Liver (tissue), 9 donors: ENCODE data around the gene EHMT1. TPM values are rescaled to one million over a fixed set of nuclear protein-coding genes. Genes with fewer than 3 reads are reported as not detected.

Experiments
- DNase-seq: peaks from one replicate; pipeline ENCODE4 v3.0.0-alpha.2; 2017; ENCODE audit warnings: low spot score
- H3K27ac ChIP-seq, 2 donors: one replicate each; pipeline ENCODE4 v1.7.0; 2013; ENCODE audit warnings: inconsistent platforms in 2 of 2, low read length in 2 of 2, control low read depth in 1 of 2, low read depth in 1 of 2, mild to moderate bottlenecking in 1 of 2
- H3K27me3 ChIP-seq, 4 donors: one replicate each; pipeline versions ENCODE4 v1.6.1 to v1.7.0; 2013; ENCODE audit warnings: low read length in 3 of 4, inconsistent platforms in 1 of 4, mild to moderate bottlenecking in 1 of 4, moderate library complexity in 1 of 4; ENCODE audit not compliant: control insufficient read depth in 4 of 4, insufficient read depth in 4 of 4
- H3K36me3 ChIP-seq, 4 donors: one replicate each; pipeline versions ENCODE4 v1.6.1 to v1.7.0; 2013; ENCODE audit warnings: low read length in 3 of 4, mild to moderate bottlenecking in 3 of 4, low read depth in 1 of 4, moderate library complexity in 1 of 4; ENCODE audit not compliant: control insufficient read depth in 4 of 4, insufficient read depth in 3 of 4
- H3K4me1 ChIP-seq, 4 donors: one replicate each; pipeline versions ENCODE4 v1.6.1 to v1.7.0; 2013; ENCODE audit warnings: low read length in 3 of 4, mild to moderate bottlenecking in 3 of 4, moderate library complexity in 1 of 4; ENCODE audit not compliant: control insufficient read depth in 4 of 4, insufficient read depth in 4 of 4
- H3K4me3 ChIP-seq, 3 donors: one replicate each; pipeline versions ENCODE4 v1.6.1 to v1.7.0; 2013; ENCODE audit warnings: low read length in 3 of 3, control low read depth in 1 of 3, low read depth in 1 of 3, mild to moderate bottlenecking in 1 of 3
- H3K9ac ChIP-seq, 2 donors: one replicate each; pipeline ENCODE4 v1.7.0; 2013; ENCODE audit warnings: low read length in 2 of 2, mild to moderate bottlenecking in 2 of 2, moderate library complexity in 2 of 2, control low read depth in 1 of 2, low read depth in 1 of 2
- H3K9me3 ChIP-seq, 4 donors: one replicate each; pipeline versions ENCODE4 v1.6.1 to v1.7.0; 2013; ENCODE audit warnings: low read length in 3 of 4; ENCODE audit not compliant: control insufficient read depth in 4 of 4
- FOXA1 ChIP-seq: IDR thresholded peaks from 2 replicates; pipeline ENCODE4 v1.6.1; 2016; ENCODE audit warnings: antibody characterized with exemption
- FOXA2 ChIP-seq: IDR thresholded peaks from 2 replicates; pipeline ENCODE4 v1.6.1; 2016; ENCODE audit warnings: antibody characterized with exemption
- GABPA ChIP-seq, 2 donors: IDR thresholded peaks in 1 of 2; conservative IDR thresholded peaks in 1 of 2; 2 replicates each; pipeline ENCODE4 v1.6.1; 2016; ENCODE audit warnings: antibody characterized with exemption in 2 of 2, mild to moderate bottlenecking in 1 of 2, moderate library complexity in 1 of 2
- HNF4A ChIP-seq, 2 donors: conservative IDR thresholded peaks; 2 replicates each; pipeline ENCODE4 v1.6.1; 2016; ENCODE audit warnings: antibody characterized with exemption in 2 of 2, mild to moderate bottlenecking in 2 of 2
- HNF4G ChIP-seq: IDR thresholded peaks from 2 replicates; pipeline ENCODE4 v1.6.1; 2016; ENCODE audit warnings: antibody characterized with exemption
- JUND ChIP-seq, 2 donors: IDR thresholded peaks; 2 replicates each; pipeline ENCODE4 v1.6.1; 2016; ENCODE audit warnings: antibody characterized with exemption in 2 of 2
- MAX ChIP-seq: IDR thresholded peaks from 2 replicates; pipeline ENCODE4 v1.6.1; 2016; ENCODE audit warnings: antibody characterized with exemption
- NR2F2 ChIP-seq: IDR thresholded peaks from 2 replicates; pipeline ENCODE4 v1.6.1; 2016; ENCODE audit warnings: antibody characterized with exemption
- RAD21 ChIP-seq, 2 donors: IDR thresholded peaks; 2 replicates each; pipeline ENCODE4 v1.6.1; 2016; ENCODE audit warnings: antibody characterized with exemption in 2 of 2, mild to moderate bottlenecking in 2 of 2
- REST ChIP-seq: IDR thresholded peaks from 2 replicates; pipeline ENCODE4 v1.6.1; 2016; ENCODE audit warnings: antibody characterized with exemption, mild to moderate bottlenecking
- RXRA ChIP-seq, 2 donors: IDR thresholded peaks; 2 replicates each; pipeline ENCODE4 v1.6.1; 2017 to 2018; ENCODE audit warnings: antibody characterized with exemption in 2 of 2, mild to moderate bottlenecking in 1 of 2
- SP1 ChIP-seq: IDR thresholded peaks from 2 replicates; pipeline ENCODE4 v1.6.1; 2018; ENCODE audit warnings: antibody characterized with exemption, mild to moderate bottlenecking
- TAF1 ChIP-seq: conservative IDR thresholded peaks from 2 replicates; pipeline ENCODE4 v1.6.1; 2016; ENCODE audit warnings: antibody characterized with exemption, mild to moderate bottlenecking
- YY1 ChIP-seq: IDR thresholded peaks from 2 replicates; pipeline ENCODE4 v1.6.1; 2016; ENCODE audit warnings: antibody characterized with exemption, mild to moderate bottlenecking
- WGBS: extraction: QIAGEN DNeasy Blood & Tissue Kit; methylation state at CpG from one replicate; pipeline ENCODE4 v1.1.7; 2013; 5-methylcytosine and 5-hydroxymethylcytosine counted together
- polyA plus RNA-seq, 2 donors: library from polyadenylated mRNA; stranded (reverse) in 1 of 2; unstranded in 1 of 2; fragments of 200-250 nt in 1 of 2; fragments of >200 nt in 1 of 2; fragmentation: Nextera tagmentation in 1 of 2; extraction: Ambion mirVana in 1 of 2; gene quantifications; one replicate each; pipeline versions ENCODE4 v1.2.1 to v1.2.3, GENCODE V29; 2013 to 2015
- total RNA-seq, 2 donors: library from RNA; depleted of rRNA; stranded (reverse); fragments of >200 nt; gene quantifications; one replicate each; pipeline ENCODE4 v1.2.3, GENCODE V29; 2014
- TF ChIP-seq, protein P1 (sequence below): IDR thresholded peaks from 2 replicates; pipeline ENCODE4 v1.6.1; 2016; ENCODE audit warnings: antibody characterized with exemption
- TF ChIP-seq, protein P2 (sequence below): fragments of 150-350 bp; IDR thresholded peaks from 2 replicates; pipeline ENCODE4 v1.5.1; 2017; ENCODE audit warnings: improper control_type of control experiment, low read depth, low read length; ENCODE audit not compliant: missing input control
- donor health status: healthy.
- donor health status: healthy.
- donor health status: healthy.
- donor health status: healthy.
- donor health status: healthy.

EHMT1 gene
- total and polyA plus RNA-seq, 4 donors: 16.1 to 48.2 (median 27.3) TPM

DNA sequence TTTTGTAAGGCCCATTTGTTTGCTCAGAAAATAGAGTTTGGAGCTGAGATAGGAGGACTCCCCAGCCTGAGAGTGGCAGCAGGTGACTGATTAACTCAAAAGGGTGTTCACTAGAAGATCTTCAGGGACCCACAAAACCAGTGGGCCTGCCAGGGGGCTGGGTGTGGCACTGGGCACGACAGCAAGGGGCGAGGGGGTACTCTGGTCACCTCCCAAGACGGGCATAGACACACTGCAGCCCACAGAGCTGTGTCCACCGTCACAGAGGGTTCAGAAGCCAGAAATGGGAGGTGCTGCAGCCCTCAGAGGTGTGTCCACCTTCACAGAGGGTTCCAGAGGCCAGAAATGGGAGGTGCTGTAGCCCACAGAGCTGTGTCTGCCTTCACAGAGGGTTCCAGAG is 183.2 kb downstream of the EHMT1 start:
- DNase-seq: no peak
- Histone ChIP-seq H3K9me3 (no peaks in the 10 kb centered on the region), H3K36me3 (peaks cover 8 to 60% (median 22%) of the 10 kb centered on the region in 4 donors), H3K4me3 (no peak overlapping the region), H3K4me1 (no peaks in the 10 kb centered on the region), H3K27me3 (no peaks in the 10 kb centered on the region), H3K9ac (no peak overlapping the region), H3K27ac (no peak overlapping the region)
- TF ChIP-seq RXRA (IDR thresholded peaks at IDR 0.05) (no peak), TAF1 (no peak), FOXA1 (no peak), GABPA (IDR thresholded peaks at IDR 0.05 in 1 of 2, conservative IDR thresholded peaks at IDR 0.05 in 1 of 2) (no peak), HNF4G (no peak), REST (no peak), FOXA2 (no peak), JUND (IDR thresholded peaks at IDR 0.05) (no peak), HNF4A (conservative IDR thresholded peaks at IDR 0.05) (no peak)
- TF ChIP-seq, protein P1, sequence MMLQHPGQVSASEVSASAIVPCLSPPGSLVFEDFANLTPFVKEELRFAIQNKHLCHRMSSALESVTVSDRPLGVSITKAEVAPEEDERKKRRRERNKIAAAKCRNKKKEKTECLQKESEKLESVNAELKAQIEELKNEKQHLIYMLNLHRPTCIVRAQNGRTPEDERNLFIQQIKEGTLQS: no peak
- TF ChIP-seq, protein P2, sequence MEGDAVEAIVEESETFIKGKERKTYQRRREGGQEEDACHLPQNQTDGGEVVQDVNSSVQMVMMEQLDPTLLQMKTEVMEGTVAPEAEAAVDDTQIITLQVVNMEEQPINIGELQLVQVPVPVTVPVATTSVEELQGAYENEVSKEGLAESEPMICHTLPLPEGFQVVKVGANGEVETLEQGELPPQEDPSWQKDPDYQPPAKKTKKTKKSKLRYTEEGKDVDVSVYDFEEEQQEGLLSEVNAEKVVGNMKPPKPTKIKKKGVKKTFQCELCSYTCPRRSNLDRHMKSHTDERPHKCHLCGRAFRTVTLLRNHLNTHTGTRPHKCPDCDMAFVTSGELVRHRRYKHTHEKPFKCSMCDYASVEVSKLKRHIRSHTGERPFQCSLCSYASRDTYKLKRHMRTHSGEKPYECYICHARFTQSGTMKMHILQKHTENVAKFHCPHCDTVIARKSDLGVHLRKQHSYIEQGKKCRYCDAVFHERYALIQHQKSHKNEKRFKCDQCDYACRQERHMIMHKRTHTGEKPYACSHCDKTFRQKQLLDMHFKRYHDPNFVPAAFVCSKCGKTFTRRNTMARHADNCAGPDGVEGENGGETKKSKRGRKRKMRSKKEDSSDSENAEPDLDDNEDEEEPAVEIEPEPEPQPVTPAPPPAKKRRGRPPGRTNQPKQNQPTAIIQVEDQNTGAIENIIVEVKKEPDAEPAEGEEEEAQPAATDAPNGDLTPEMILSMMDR: no peak
- 93% methylated on average over 4 of the region's 4 CpGs for WGBS

- Histone ChIP-seq H3K9me3 (no peaks in the 10 kb centered on the region), H3K4me3 (no peak overlapping the region), H3K27me3 (no peaks in the 10 kb centered on the region), H3K4me1 (no peaks in the 10 kb centered on the region), H3K36me3 (peaks cover 7 to 53% (median 22%) of the 10 kb centered on the region in 4 donors), H3K9ac (no peak overlapping the region), H3K27ac (no peak overlapping the region)
- no peak for TF ChIP-seq RAD21 (IDR thresholded peaks at IDR 0.05)
- no peak for TF ChIP-seq SP1
- TF ChIP-seq FOXA2: no peak
- no peak for TF ChIP-seq TAF1
- no peak for TF ChIP-seq REST
- no peak for TF ChIP-seq NR2F2
- no peak for TF ChIP-seq MAX
- TF ChIP-seq GABPA (IDR thresholded peaks at IDR 0.05 in 1 of 2, conservative IDR thresholded peaks at IDR 0.05 in 1 of 2): no peak
- TF ChIP-seq, protein P2: no peak
- no peak for TF ChIP-seq FOXA1
- no peak for TF ChIP-seq HNF4A (conservative IDR thresholded peaks at IDR 0.05)
- no peak for TF ChIP-seq YY1
- no peak for TF ChIP-seq JUND (IDR thresholded peaks at IDR 0.05)
- no peak for TF ChIP-seq RXRA (IDR thresholded peaks at IDR 0.05)
- TF ChIP-seq, protein P1: no peak
- no peak for DNase-seq
- 97% methylated on average over 19 of the region's 19 CpGs for WGBS
Measured at GRCh38 chr9:137802521-137803243, 183.9 kb downstream of the EHMT1 start.
